AG10803 (cell line): ENCODE results near the gene OR8K1.

ENCODE experiments used
- DNase-seq: peaks from one replicate; pipeline ENCODE4 v3.0.0; 2010; ENCODE audit warnings: low read depth
- H3K4me3 ChIP-seq: 2 replicates; pipeline ENCODE4 v1.5.1; 2011; ENCODE audit warnings: mild to moderate bottlenecking, low read length, control low read depth
- TF ChIP-seq, protein P1 (sequence below): conservative IDR thresholded peaks from 2 replicates; pipeline ENCODE4 v1.5.1; 2011; ENCODE audit warnings: mild to moderate bottlenecking, low read length, control low read depth, inconsistent platforms

The OR8K1 gene

DNA sequence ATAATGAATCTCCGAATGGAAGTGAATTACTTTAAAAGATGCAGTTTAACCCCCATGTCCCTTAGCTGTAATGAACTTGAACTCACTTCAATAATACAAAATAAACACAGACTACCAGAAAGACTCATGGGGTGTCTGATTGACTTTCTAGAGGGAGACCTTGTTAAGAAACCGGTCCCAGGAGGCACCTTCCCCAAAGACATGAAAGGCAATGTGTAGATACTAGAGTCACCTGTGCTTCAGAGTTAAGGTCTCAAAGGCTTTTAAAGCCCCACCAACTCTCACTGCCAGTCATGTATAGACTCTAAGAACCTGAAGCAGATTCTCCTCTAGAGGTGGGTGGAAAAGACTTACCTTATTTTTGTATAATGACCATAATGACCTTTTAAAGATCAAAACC is 8.2 kb downstream of the OR8K1 start, which contains the start of gene OR8J1:
Gene OR8J1 (plus strand): TSS at position 301 of the 400 bp plus-strand sequence. CDS start 5,956 bp downstream, outside the sequence.
- no peak for DNase-seq
- H3K4me3 ChIP-seq = no peak within 1 kb of the TSS
- TF ChIP-seq, protein P1, sequence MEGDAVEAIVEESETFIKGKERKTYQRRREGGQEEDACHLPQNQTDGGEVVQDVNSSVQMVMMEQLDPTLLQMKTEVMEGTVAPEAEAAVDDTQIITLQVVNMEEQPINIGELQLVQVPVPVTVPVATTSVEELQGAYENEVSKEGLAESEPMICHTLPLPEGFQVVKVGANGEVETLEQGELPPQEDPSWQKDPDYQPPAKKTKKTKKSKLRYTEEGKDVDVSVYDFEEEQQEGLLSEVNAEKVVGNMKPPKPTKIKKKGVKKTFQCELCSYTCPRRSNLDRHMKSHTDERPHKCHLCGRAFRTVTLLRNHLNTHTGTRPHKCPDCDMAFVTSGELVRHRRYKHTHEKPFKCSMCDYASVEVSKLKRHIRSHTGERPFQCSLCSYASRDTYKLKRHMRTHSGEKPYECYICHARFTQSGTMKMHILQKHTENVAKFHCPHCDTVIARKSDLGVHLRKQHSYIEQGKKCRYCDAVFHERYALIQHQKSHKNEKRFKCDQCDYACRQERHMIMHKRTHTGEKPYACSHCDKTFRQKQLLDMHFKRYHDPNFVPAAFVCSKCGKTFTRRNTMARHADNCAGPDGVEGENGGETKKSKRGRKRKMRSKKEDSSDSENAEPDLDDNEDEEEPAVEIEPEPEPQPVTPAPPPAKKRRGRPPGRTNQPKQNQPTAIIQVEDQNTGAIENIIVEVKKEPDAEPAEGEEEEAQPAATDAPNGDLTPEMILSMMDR = no peak

DNA sequence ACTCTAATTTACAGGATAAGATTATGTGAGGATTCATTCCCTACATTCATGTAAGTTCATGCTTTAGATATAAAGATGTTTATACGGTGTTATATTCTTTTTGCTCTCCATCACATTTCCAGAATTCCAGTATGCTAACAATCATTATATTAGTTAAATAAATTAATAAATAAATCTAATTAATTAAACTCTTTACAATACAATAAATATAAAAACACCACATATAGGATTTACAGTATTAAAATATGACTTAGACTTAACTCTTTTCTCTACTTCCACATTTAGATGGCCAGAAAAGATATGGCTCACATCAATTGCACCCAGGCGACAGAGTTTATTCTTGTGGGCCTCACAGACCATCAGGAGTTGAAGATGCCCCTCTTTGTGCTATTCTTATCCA is 29.5 kb downstream of the OR8K1 start, which contains the start of gene OR8U1:
Gene OR8U1 (plus strand): TSS at position 301 of the 400 bp plus-strand sequence. CDS start 0 bp downstream, at position 301.
- TF ChIP-seq, protein P1 = no peak
- H3K4me3 ChIP-seq = no peak within 1 kb of the TSS
- no peak for DNase-seq

DNA sequence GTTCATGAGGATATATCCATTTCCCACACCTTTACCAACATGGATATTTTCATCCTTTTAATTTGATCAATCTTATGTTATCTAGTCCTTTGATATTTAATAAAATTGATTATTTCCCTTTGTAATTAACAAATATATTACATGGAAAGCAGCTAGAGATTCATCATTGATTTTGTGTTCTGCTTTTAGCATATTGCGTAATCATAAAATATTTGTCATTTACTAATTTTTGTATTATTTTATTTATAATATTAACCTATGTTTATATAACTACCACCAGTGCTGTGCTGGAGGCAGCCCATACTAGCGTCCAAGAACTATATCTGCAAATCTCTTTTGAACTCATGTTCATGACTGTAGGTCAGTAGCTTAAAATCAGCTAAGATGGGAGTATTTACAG is 34.3 kb downstream of the OR8K1 start:
- DNase-seq = no peak
- TF ChIP-seq, protein P1 = no peak
- no peak overlapping the region for H3K4me3 ChIP-seq

DNA sequence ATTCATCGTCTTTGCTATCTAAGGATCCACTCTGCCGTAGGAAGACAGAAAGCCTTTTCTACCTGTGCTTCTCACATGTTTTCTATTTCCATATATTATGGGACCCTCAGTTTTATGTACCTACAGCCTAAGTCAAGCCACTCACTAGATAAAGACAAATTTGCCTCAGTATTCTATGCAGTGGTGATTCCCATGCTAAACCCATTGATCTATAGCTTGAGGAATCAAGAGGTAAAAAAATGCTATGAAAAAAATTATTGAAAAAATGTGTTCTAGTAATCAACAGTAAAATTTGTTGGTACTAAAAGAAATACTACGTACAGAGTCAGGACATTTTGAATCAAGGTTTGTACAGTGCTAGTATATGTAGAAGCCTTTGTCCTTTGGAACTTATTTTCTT is 48.5 kb downstream of the OR8K1 start:
- TF ChIP-seq, protein P1 = no peak
- no peak overlapping the region for H3K4me3 ChIP-seq
- no peak for DNase-seq

DNA sequence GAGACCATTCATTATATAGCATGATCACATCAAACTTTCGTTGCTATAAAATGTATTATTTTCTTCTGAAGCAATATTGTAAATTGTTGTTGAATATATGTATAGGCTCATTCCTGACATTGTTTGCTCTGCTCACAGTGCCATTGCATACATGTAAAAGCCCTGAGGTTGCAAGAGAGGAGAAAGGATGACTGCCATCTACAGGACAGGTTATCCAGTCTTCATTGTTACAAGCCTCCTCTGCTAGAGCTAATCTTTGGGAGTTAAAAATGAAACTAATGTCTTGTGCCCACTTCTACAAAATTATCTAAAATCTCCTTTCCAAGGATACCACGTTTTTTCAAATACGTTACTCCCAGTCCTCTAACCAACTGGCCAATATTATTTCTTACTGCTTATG is 50.2 kb downstream of the OR8K1 start:
- no peak for DNase-seq
- TF ChIP-seq, protein P1 = no peak
- no peak overlapping the region for H3K4me3 ChIP-seq
